Nephron progenitor cell (in vitro differentiated cells): Measurements from ENCODE around the gene RITA1.

ENCODE experiments used
- DNase-seq: peaks from one replicate; pipeline ENCODE4 v3.0.0; 2021
- H3K27ac Mint-ChIP-seq: 2 replicates; pipeline ENCODE4 v1.8.0; 2021; ENCODE audit warnings: mild to moderate bottlenecking, moderate library complexity, mixed read lengths
- H3K27me3 Mint-ChIP-seq: 2 replicates; pipeline ENCODE4 v1.8.0; 2021; ENCODE audit warnings: mild to moderate bottlenecking, low read depth, mixed read lengths; ENCODE audit not compliant: poor library complexity
- H3K36me3 Mint-ChIP-seq: 2 replicates; pipeline ENCODE4 v1.8.0; 2021; ENCODE audit warnings: low read depth, mixed read lengths
- H3K4me1 Mint-ChIP-seq: 2 replicates; pipeline ENCODE4 v1.8.0; 2021; ENCODE audit warnings: mixed read lengths
- H3K4me3 Mint-ChIP-seq: 2 replicates; pipeline ENCODE4 v1.8.0; 2021; ENCODE audit warnings: mild to moderate bottlenecking, moderate library complexity, mixed read lengths
- H3K9me3 Mint-ChIP-seq: 2 replicates; pipeline ENCODE4 v1.8.0; 2021; ENCODE audit warnings: mild to moderate bottlenecking, moderate library complexity, mixed read lengths
- CTCF ChIP-seq: fragments of 200-600 bp; sonication (generic); IDR thresholded peaks from 2 replicates; pipeline ENCODE4 v1.5.0; 2021; ENCODE audit warnings: antibody characterized with exemption

The RITA1 gene

GRCh38 chr12:113185180-113186032 is at the start of gene RITA1, which contains the start of gene DDX54:
Gene RITA1, plus strand, starts transcription at chr12:113185721. Its CDS starts 1,026 bp downstream, at chr12:113186747.
Gene DDX54, minus strand, starts transcription at chr12:113185478. Its CDS starts 27 bp downstream, at chr12:113185451.
- H3K9me3 Mint-ChIP-seq = no peaks in the 10 kb centered on the region
- no peak for TF ChIP-seq CTCF
- peak; percentile 90 for DNase-seq
- H3K4me3 Mint-ChIP-seq = peak within 1 kb of the TSS; percentile 92
- peaks cover 41% of the 10 kb centered on the region for H3K36me3 Mint-ChIP-seq
- peak within 1 kb of the TSS; percentile 96 for H3K27ac Mint-ChIP-seq
- peaks cover 32% of the 10 kb centered on the region for H3K4me1 Mint-ChIP-seq
- H3K27me3 Mint-ChIP-seq = no peaks in the 10 kb centered on the region

- Mint-ChIP-seq H3K27ac (no peak overlapping the region), H3K9me3 (no peaks in the 10 kb centered on the region), H3K4me3 (peak overlapping the region; percentile 50), H3K36me3 (no peaks in the 10 kb centered on the region), H3K27me3 (peaks cover 68% of the 10 kb centered on the region), H3K4me1 (peaks cover 12% of the 10 kb centered on the region)
- no peak for TF ChIP-seq CTCF
- no peak for DNase-seq
Measured at GRCh38 chr12:113136128-113136989, 49.2 kb upstream of the RITA1 start.

GRCh38 chr12:113136990-113137511 is 48.5 kb upstream of the RITA1 start:
- Mint-ChIP-seq H3K4me3 (no peak overlapping the region), H3K36me3 (no peaks in the 10 kb centered on the region), H3K4me1 (peaks cover 14% of the 10 kb centered on the region), H3K27me3 (peaks cover 63% of the 10 kb centered on the region), H3K27ac (no peak overlapping the region), H3K9me3 (no peaks in the 10 kb centered on the region)
- DNase-seq = no peak
- no peak for TF ChIP-seq CTCF

- Mint-ChIP-seq H3K4me3 (no peak overlapping the region), H3K9me3 (no peaks in the 10 kb centered on the region), H3K4me1 (peaks cover 16% of the 10 kb centered on the region), H3K36me3 (no peaks in the 10 kb centered on the region), H3K27ac (no peak overlapping the region), H3K27me3 (peaks cover 55% of the 10 kb centered on the region)
- TF ChIP-seq CTCF = no peak
- no peak for DNase-seq
Measured at GRCh38 chr12:113137861-113138783, 47.4 kb upstream of the RITA1 start.

- H3K36me3 Mint-ChIP-seq = no peaks in the 10 kb centered on the region
- DNase-seq = peak; percentile 50
- peaks cover 16% of the 10 kb centered on the region for H3K4me1 Mint-ChIP-seq
- no peak overlapping the region for H3K4me3 Mint-ChIP-seq
- no peaks in the 10 kb centered on the region for H3K9me3 Mint-ChIP-seq
- H3K27ac Mint-ChIP-seq = no peak overlapping the region
- H3K27me3 Mint-ChIP-seq = peaks cover 48% of the 10 kb centered on the region
- TF ChIP-seq CTCF = no peak
Measured at GRCh38 chr12:113138826-113139225, 46.7 kb upstream of the RITA1 start.
